ENCODE results near the gene TENT4A. TPM values are rescaled to one million over a fixed set of nuclear protein-coding genes. Genes with fewer than 3 reads are reported as not detected.

Gene TENT4A
- total RNA-seq, 3 donors from 2014 or later (not counting 1 experiment from before 2014, with no cell fraction given): 36.0 to 65.6 (median 44.9) TPM

DNA sequence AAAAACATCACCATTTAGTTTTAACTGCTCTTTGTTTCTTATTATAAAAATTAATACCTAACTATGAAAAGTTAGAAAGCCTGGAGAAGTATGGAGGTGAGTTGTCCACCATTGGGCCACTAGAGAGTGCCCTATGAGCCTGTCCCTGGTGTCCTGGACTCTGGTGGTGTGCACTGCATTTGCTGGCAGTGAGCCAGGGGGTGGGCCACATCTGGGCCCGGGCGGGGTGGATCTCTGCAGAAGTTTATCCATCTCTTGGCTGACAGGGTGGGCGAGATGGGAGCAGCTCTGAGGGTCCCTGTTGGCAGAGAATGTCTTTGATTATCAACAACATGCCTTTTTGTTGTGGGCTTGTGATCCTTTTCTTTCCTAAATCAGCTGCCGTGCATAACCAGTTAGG is 8.2 kb downstream of the TENT4A start:
- Mint-ChIP-seq H3K27me3 (ENCODE audit: low read depth in 2 of 2) (no peaks in the 10 kb centered on the region), H3K9me3 (no peaks in the 10 kb centered on the region), H3K36me3 (no peaks in the 10 kb centered on the region), H3K27ac (peak overlapping the region; percentile 69 to 75), H3K4me3 (peak overlapping the region; percentile 59), H3K4me1 (peaks cover 78 to 87% of the 10 kb centered on the region in 2 donors)
- 84% methylated on average over 4 of the region's 4 CpGs for WGBS (ENCODE audit: insufficient coverage)
- DNase-seq (no peak), ATAC-seq (no peak)
- H3K36me3 ChIP-seq (ENCODE audit: control insufficient read depth, insufficient read depth, low read length): no peaks in the 10 kb centered on the region
- no peaks in the 10 kb centered on the region for H3K27me3 ChIP-seq (ENCODE audit: control insufficient read depth, insufficient read depth, low read length)
- H3K4me3 ChIP-seq (ENCODE audit: low read length): no peak overlapping the region
- no peaks in the 10 kb centered on the region for H3K9me3 ChIP-seq (ENCODE audit: control insufficient read depth, insufficient read depth, low read length)
- intact Hi-C loops (cut with micrococcal nuclease): no loop called here
- peaks cover 28% of the 10 kb centered on the region for H3K4me1 ChIP-seq (ENCODE audit: control insufficient read depth, insufficient read depth, low read length)
- TF ChIP-seq, protein P1, sequence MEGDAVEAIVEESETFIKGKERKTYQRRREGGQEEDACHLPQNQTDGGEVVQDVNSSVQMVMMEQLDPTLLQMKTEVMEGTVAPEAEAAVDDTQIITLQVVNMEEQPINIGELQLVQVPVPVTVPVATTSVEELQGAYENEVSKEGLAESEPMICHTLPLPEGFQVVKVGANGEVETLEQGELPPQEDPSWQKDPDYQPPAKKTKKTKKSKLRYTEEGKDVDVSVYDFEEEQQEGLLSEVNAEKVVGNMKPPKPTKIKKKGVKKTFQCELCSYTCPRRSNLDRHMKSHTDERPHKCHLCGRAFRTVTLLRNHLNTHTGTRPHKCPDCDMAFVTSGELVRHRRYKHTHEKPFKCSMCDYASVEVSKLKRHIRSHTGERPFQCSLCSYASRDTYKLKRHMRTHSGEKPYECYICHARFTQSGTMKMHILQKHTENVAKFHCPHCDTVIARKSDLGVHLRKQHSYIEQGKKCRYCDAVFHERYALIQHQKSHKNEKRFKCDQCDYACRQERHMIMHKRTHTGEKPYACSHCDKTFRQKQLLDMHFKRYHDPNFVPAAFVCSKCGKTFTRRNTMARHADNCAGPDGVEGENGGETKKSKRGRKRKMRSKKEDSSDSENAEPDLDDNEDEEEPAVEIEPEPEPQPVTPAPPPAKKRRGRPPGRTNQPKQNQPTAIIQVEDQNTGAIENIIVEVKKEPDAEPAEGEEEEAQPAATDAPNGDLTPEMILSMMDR (IDR thresholded peaks at IDR 0.05): no peak
- H3K27ac ChIP-seq (ENCODE audit: low read length): peak overlapping the region; percentile 43

DNA sequence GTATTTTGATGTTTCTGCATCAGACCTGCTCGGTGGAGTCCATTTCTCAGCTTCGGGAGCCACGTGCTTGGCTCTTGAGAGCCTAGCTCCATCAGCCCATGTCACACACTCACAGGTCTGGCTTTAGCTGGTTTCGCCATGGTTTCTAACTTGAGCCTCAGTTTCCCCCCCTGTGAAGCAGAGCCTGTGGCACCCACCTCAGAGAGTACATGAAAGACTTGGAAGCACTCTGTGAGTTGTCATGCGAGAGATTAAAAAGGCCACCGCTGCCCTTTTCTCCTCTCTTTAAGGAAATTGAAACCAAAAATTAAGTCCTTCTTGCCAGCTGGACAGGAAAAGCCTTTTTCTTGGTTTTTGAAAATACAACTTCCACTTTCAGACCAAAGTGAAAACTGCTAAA is 8.8 kb downstream of the TENT4A start:
- no peaks in the 10 kb centered on the region for H3K9me3 Mint-ChIP-seq
- no peak overlapping the region for H3K4me3 Mint-ChIP-seq
- H3K36me3 ChIP-seq (ENCODE audit: control insufficient read depth, insufficient read depth, low read length): no peaks in the 10 kb centered on the region
- no peak overlapping the region for H3K4me3 ChIP-seq (ENCODE audit: low read length)
- H3K27me3 ChIP-seq (ENCODE audit: control insufficient read depth, insufficient read depth, low read length): no peaks in the 10 kb centered on the region
- H3K9me3 ChIP-seq (ENCODE audit: control insufficient read depth, insufficient read depth, low read length): no peaks in the 10 kb centered on the region
- H3K27ac Mint-ChIP-seq: peak overlapping the region; percentile 69 to 75
- 16% methylated on average over 6 of the region's 6 CpGs for WGBS (ENCODE audit: insufficient coverage)
- H3K4me1 ChIP-seq (ENCODE audit: control insufficient read depth, insufficient read depth, low read length): peaks cover 23% of the 10 kb centered on the region
- H3K4me1 Mint-ChIP-seq: peaks cover 73 to 87% of the 10 kb centered on the region in 2 donors
- H3K27ac ChIP-seq (ENCODE audit: low read length): peak overlapping the region; percentile 43
- TF ChIP-seq, protein P1 (IDR thresholded peaks at IDR 0.05): no peak
- DNase-seq (no peak), ATAC-seq (peak in 1 of 3 donors; percentile 17)
- no peaks in the 10 kb centered on the region for H3K27me3 Mint-ChIP-seq (ENCODE audit: low read depth in 2 of 2)
- no peaks in the 10 kb centered on the region for H3K36me3 Mint-ChIP-seq
- intact Hi-C loops (cut with micrococcal nuclease): no loop called here

DNA sequence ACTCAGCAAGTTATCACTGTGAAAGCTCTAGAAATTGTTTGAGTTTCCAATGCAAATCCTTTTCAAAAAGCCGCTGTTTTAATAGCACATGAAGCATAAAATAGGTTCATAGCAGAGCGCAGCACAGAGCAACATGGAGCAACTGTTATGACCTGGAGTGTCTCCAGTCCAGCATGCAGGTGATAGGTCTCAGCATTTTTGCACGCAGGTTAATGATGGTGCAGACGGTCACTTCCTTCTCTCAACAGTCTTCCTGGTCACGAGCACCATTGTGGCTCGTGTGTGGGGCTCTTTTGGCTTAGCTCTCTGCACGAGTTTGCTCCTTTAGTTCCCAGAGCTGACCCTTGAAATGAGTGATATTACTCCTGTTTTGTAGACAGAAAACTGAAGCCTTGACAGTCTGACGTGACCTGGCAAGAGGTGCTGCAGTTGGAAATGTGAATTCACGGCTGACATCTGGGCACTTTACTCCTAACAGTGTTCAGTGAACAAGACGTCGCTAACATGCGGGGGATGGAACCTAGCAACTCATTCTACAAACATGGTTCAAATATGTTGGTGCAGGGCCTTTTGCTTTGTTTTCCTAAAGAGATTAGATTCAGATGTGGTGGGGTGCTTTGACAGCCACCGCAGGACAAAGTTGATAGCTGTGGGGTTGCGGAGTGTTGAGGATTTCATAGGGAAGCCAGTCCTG is 10.0 kb downstream of the TENT4A start:
- WGBS (ENCODE audit: insufficient coverage): 71% methylated on average over 14 of the region's 14 CpGs
- intact Hi-C loops (cut with micrococcal nuclease): no loop called here

More for the DNA sequence above, 10.0 kb downstream of the TENT4A start:
- Histone ChIP-seq H3K27me3 (ENCODE audit: control insufficient read depth, insufficient read depth, low read length) (no peaks in the 10 kb centered on the region), H3K4me1 (ENCODE audit: control insufficient read depth, insufficient read depth, low read length) (peaks cover 21% of the 10 kb centered on the region), H3K9me3 (ENCODE audit: control insufficient read depth, insufficient read depth, low read length) (no peaks in the 10 kb centered on the region), H3K36me3 (ENCODE audit: control insufficient read depth, insufficient read depth, low read length) (no peaks in the 10 kb centered on the region), H3K4me3 (ENCODE audit: low read length) (no peak overlapping the region), H3K27ac (ENCODE audit: low read length) (no peak overlapping the region)
- Mint-ChIP-seq H3K27ac (peak overlapping the region in 1 of 2 donors; percentile 75), H3K36me3 (no peaks in the 10 kb centered on the region), H3K4me1 (peaks cover 72 to 88% of the 10 kb centered on the region in 2 donors), H3K9me3 (no peaks in the 10 kb centered on the region), H3K4me3 (peak overlapping the region; percentile 31), H3K27me3 (ENCODE audit: low read depth in 2 of 2) (no peaks in the 10 kb centered on the region)
- DNase-seq (no peak), ATAC-seq (peak in 2 of 3 donors; percentile 31 to 32)
- TF ChIP-seq, protein P1 (IDR thresholded peaks at IDR 0.05): no peak
